Frontal cortex (tissue), 4 donors: ENCODE measurements around the gene PROX2. TPM values are rescaled to one million over a fixed set of nuclear protein-coding genes. Genes with fewer than 3 reads are reported as not detected.

Experiments
- DNase-seq, 2 donors: peaks; one replicate each; pipeline ENCODE4 v3.0.0; 2012; ENCODE audit warnings: low spot score in 2 of 2
- FAIRE-seq: peaks from 2 replicates; lab custom pipeline; 2012; peaks lifted over from hg19 to GRCh38; lab: Jason Lieb, UNC
- total RNA-seq: library from RNA; depleted of rRNA; stranded (reverse); fragments of >200 nt; gene quantifications from one replicate; pipeline ENCODE4 v1.2.3, GENCODE V29; 2014
- donor health status: control.
- donor health status: control.
- donor health status: control.

PROX2 gene
- total RNA-seq, 1 donor from 2014 or later = not detected

DNA sequence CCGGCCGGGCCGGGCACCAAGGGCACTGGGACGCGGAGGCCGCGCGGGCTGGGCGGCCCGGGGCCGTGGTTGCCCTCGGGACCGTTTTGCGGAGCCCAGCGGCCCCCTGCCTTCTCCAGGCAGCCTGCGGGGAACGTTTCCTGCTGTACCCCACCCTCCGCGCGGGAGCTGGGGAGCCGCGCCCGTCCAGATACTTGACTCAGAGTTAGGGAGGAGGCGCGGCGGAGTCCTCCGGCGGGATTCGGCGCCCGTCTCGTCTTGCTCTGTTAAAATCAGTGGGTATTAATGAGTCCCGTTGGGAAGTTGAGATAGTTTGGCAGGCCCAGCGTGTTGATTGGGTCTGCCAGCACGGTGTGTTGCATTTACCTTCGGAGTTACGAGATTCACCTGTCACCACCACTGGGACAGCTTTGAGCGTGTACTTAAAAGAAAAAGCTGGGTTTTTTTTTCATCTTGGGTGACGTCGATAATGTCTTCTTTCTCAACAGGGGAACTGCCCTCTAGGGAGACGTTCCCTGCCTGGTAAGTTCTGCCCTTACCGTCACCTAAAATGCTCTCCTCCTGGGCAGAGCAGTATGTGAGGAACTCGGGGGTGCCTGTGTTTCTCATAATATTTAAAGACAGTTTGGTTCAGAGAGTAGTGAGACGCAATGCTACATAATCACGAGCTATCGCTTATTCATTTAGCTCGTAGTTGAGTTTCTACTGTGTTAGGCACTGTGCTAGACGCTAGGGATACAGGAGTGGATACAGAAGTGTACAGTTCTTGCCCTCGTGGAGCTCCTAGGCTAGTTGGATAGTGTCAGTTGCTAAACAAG, 6.4 kb upstream of the PROX2 start:
- DNase-seq (peak in 1 of 2 donors; percentile 48), FAIRE-seq (no peak)

DNA sequence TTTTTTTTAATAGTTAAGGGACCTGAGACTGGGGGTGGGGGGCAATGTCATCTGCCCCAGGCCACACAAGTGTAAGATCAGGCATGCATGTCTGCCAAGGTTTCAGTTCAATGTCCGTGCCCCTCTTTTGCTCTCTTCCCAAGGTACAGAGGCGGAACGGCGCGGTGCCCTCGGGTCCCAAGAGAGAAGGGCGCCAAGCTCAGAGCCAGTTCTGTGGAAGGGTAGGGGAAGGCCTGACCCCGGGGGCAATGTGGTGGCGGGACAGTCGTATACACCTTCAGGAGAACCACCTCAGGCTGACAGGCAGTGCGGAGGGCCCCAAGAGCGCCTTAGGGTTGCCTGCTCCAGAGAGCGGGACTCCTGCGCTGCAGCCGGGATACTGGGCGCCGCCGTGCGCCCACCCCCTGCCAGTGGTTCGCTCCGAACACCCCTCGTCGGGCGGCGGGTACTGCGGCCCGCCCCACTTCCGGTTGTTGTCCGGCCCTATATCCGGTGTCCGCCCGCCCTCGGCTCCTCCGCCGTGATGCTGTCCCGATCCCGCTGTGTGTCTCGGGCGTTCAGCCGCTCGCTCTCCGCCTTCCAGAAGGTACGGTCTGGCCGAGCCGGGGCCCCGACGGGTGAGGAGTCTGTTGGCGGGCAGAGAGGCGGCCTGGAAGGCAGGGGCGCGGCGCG, 5.6 kb upstream of the PROX2 start, which contains the start of gene DLST:
DLST (plus strand) TSS at position 486 of the 672 bp plus-strand sequence; CDS start at position 524, 38 bp downstream.
- FAIRE-seq (no peak), DNase-seq (peak; percentile 95 to 97)

GRCh38 chr14:74879427-74880182, 3.7 kb upstream of the PROX2 start:
- FAIRE-seq (no peak), DNase-seq (no peak)

GRCh38 chr14:74875204-74875603, 741 bp downstream of the PROX2 start:
- DNase-seq (no peak), FAIRE-seq (no peak)

GRCh38 chr14:74871819-74872218, 4.1 kb downstream of the PROX2 start:
- DNase-seq = no peak
- FAIRE-seq = no peak

DNA sequence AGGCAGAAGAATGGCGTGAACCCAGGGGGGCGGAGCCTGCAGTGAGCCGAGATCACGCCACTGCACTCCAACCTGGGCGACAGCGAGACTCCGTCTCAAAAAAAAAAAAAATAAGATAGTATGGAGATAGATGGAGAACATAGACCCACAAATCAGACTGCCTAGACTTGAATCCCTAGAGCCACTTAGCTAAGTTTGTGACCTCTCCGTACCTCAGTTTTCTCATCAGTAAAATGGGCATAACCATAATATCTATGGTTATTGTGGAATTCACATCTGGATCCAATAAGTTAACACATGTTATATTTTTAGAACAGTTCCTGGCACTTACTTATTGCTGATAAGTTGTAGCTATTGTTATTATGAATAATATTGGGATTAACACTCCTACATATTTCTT, 7.2 kb downstream of the PROX2 start:
- DNase-seq (no peak), FAIRE-seq (no peak)

- FAIRE-seq (no peak), DNase-seq (no peak)
Measured at GRCh38 chr14:74867673-74868072, 8.3 kb downstream of the PROX2 start.

GRCh38 chr14:74866708-74867389, 9.1 kb downstream of the PROX2 start:
- DNase-seq (no peak), FAIRE-seq (no peak)

GRCh38 chr14:74865156-74865555, 10.8 kb downstream of the PROX2 start:
- DNase-seq (no peak), FAIRE-seq (no peak)

GRCh38 chr14:74864198-74864597, 11.7 kb downstream of the PROX2 start:
- FAIRE-seq (no peak), DNase-seq (no peak)

DNA sequence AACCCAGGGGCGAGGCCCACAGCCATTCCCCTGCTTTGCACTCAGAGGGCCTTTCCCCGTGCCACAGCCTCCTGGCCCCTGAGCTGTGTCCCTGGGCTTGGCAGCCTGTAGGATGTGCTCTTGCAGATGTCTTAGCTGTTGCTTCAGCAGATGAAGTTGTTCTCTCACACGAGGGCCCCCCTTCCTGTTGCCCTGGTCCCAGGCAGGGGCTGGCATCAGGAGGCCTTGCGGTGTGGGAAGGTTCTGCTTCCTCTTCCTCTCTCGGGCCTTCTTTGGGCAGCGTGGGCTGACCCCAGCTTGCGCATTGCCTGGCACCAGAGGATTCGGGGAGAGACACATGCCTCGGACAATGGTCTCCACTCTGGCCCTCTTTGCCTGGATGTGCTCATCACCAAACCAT, 12.7 kb downstream of the PROX2 start:
- FAIRE-seq = no peak
- no peak for DNase-seq

DNA sequence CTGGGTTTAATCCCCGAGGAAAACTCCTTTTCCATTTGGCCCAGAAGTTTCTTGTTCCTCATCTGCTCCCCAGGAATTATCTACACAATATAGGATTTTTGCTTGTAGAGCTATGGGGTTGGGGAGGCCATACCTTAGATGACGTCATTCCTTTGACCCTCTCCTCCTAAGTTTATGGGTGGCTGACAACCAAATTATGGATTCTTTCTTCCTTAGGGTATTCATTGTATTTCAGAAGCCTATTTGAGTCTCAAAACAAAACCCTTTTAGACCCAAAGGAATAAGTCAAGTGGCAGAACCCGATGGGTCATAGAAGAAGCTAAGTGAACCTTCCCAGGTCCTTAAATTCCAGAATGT, 14.2 kb downstream of the PROX2 start:
- FAIRE-seq = no peak

GRCh38 chr14:74860899-74861733, 14.8 kb downstream of the PROX2 start:
- FAIRE-seq (no peak), DNase-seq (peak; percentile 37 to 70)

More for the DNA sequence above, 14.2 kb downstream of the PROX2 start:
- DNase-seq = no peak

DNA sequence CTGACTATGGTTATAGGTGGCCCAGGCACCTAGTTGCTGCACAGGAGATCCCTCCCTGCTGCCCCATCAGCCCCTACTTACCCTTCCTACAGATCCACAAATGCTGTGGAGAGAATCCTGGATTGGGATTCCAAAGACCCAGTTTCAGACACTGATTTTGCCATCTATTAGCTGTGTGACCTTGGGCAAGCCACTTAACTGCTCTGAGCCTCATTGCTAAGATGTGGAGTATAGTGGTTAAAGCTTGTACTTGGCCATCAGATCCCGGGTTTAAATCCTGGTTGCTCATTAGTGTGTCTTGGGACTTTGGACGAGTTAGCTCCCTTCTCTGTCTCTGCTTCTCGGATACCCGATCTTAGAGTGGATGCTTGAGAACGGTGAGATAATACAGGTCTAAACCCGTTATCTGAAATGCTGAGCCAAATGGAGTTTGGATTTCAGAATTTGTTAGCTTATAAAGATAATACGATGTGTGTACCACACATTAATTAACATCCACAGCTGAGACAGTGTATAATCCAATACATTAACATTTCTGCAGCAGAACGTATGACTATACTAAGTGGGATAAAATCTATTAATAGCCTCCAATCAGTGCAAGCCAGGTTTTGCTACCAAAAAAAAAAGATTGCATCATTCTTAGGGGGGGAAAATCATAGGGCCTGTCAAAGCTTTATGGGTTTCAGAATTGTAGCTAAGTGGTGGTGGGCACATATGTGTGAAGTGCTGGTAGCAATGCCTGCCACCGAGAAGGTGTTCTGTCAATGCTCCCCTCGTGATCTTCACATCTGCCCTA, 16.0 kb downstream of the PROX2 start:
- FAIRE-seq = no peak

GRCh38 chr14:74858022-74858421, 17.9 kb downstream of the PROX2 start:
- FAIRE-seq = no peak

More for the DNA sequence above, 16.0 kb downstream of the PROX2 start:
- no peak for DNase-seq

DNA sequence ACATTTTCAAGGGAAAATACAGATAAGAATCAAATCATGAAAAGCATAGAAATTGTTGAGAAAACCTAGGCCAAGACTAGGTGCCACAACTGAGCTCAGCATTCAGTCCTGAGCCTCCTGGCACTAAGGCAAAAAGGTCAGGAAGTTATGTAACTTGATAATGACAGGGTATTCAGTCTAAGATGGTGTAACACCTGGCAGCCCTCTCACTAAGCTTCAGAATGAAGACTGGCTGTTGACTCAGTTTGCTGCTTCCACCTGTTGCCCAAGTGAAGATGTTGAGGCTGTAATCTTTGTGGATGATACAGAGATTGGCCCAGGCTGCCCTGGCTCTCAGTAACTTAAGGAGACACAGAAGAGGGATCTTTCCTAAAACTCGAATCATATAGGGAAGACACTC, 19.6 kb downstream of the PROX2 start:
- no peak for FAIRE-seq
- no peak for DNase-seq

More at GRCh38 chr14:74858022-74858421, 17.9 kb downstream of the PROX2 start:
- DNase-seq = no peak

DNA sequence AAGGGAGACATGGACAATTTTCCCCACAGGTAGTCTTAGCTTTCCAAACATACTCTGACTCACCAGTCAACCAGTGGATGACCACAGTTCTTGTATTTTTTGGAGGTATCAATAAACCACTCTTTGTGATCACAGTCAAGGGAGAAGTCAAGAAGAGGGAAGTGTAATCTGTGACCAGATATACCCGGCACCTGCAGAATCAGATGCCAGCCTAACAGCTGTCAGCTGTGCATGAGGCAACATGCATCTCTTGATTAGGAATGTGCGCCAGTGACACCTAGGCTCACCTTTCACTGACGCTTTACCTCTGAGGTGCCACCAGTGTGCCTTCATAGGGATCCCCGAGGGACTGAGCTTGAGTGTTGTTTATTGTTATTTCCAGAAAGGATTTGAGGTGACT, 20.0 kb downstream of the PROX2 start:
- FAIRE-seq (no peak), DNase-seq (no peak)

DNA sequence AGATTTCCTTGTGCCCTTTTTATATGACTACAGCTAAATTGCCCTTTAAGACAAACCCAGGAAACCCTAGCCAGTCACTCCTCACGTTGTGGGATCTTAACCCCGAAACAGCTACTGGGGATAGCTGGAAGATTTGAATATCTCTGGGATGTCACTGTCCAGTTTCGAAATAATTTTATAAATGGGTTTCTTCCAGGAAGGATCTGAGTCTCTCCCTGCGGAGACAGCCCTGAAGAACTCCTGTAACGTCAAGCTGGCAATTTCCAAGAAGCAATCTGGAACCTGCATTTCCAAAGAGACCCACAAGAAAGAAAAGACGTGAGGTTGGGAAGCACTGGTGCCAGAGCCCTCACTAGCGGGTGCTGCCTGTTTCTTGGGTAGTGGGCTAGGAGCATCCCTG, 20.9 kb downstream of the PROX2 start:
- DNase-seq (no peak), FAIRE-seq (no peak)
